GM23338 (cell line): ENCODE measurements around the gene FNDC3B. TPM values are rescaled to one million over a fixed set of nuclear protein-coding genes. Genes with fewer than 3 reads are reported as not detected.

Experiments used
- ATAC-seq: fragments of 200-7000 bp; cut with Tn5 transposase; 3 replicates; pipeline ENCODE4 v1.9.1; 2020
- DNase-seq: peaks from one replicate; pipeline ENCODE4 v3.0.0-alpha.2; 2015; ENCODE audit warnings: low spot score
- H2AFZ ChIP-seq: fragments of 200-600 bp; sonication (generic); 2 replicates; pipeline ENCODE4 v1.8.0; 2016; ENCODE audit warnings: antibody characterized with exemption, mild to moderate bottlenecking, moderate library complexity
- H3F3A ChIP-seq: fragments of 200-600 bp; sonication (generic); replicated peaks from 2 replicates; pipeline ENCODE4 v1.8.0; 2017; ENCODE audit warnings: antibody characterized with exemption, mixed run types, low read depth
- H3K27ac ChIP-seq: fragments of 200-600 bp; sonication (generic); 2 replicates; pipeline ENCODE4 v1.6.1; 2016; ENCODE audit warnings: low read depth
- H3K27me3 ChIP-seq: fragments of 200-600 bp; sonication (generic); 2 replicates; pipeline ENCODE4 v1.8.0; 2016; ENCODE audit warnings: mild to moderate bottlenecking, mixed run types, moderate library complexity; ENCODE audit not compliant: insufficient read depth
- H3K36me3 ChIP-seq: fragments of 200-600 bp; sonication (generic); 2 replicates; pipeline ENCODE4 v1.8.0; 2016; ENCODE audit warnings: mild to moderate bottlenecking; ENCODE audit not compliant: insufficient read depth
- H3K4me1 ChIP-seq: fragments of 200-600 bp; sonication (generic); 2 replicates; pipeline ENCODE4 v1.8.0; 2016; ENCODE audit warnings: mild to moderate bottlenecking, moderate library complexity; ENCODE audit not compliant: insufficient read depth
- H3K4me2 ChIP-seq: fragments of 200-600 bp; sonication (generic); 2 replicates; pipeline ENCODE4 v1.7.1; 2017; ENCODE audit warnings: mixed run types
- H3K4me3 ChIP-seq: fragments of 200-600 bp; sonication (generic); 2 replicates; pipeline ENCODE4 v1.6.1; 2016; ENCODE audit warnings: mixed run types
- H3K79me2 ChIP-seq: fragments of 200-600 bp; sonication (generic); replicated peaks from 2 replicates; pipeline ENCODE4 v1.8.0; 2017; ENCODE audit warnings: mild to moderate bottlenecking; ENCODE audit not compliant: insufficient read depth
- H3K9me2 ChIP-seq: fragments of 200-600 bp; sonication (generic); 2 replicates; pipeline ENCODE4 v1.8.0; 2017; ENCODE audit not compliant: insufficient read depth
- H4K20me1 ChIP-seq: fragments of 200-600 bp; sonication (generic); replicated peaks from 2 replicates; pipeline ENCODE4 v1.8.0; 2017; ENCODE audit warnings: mild to moderate bottlenecking; ENCODE audit not compliant: insufficient read depth
- H3K27ac Mint-ChIP-seq: 2 replicates; pipeline ENCODE4 v1.8.0; 2020; ENCODE audit warnings: inconsistent platforms, mild to moderate bottlenecking, moderate library complexity, mixed read lengths
- H3K27me3 Mint-ChIP-seq: 3 replicates; pipeline ENCODE4 v1.8.0; 2022; ENCODE audit warnings: low read depth, mild to moderate bottlenecking, moderate library complexity, mixed read lengths, inconsistent platforms; ENCODE audit not compliant: insufficient read depth, poor library complexity
- H3K36me3 Mint-ChIP-seq: 3 replicates; pipeline ENCODE4 v1.8.0; 2021; ENCODE audit warnings: low read depth, mild to moderate bottlenecking, inconsistent platforms, moderate library complexity, mixed read lengths
- H3K4me1 Mint-ChIP-seq: 3 replicates; pipeline ENCODE4 v1.8.0; 2020; ENCODE audit warnings: mild to moderate bottlenecking, inconsistent platforms, mixed read lengths
- H3K4me3 Mint-ChIP-seq: 3 replicates; pipeline ENCODE4 v1.8.0; 2021; ENCODE audit warnings: moderate library complexity, mild to moderate bottlenecking, inconsistent platforms, mixed read lengths
- H3K9me3 Mint-ChIP-seq: 3 replicates; pipeline ENCODE4 v1.8.0; 2020; ENCODE audit warnings: moderate library complexity, mild to moderate bottlenecking, inconsistent platforms, mixed read lengths
- CREB1 ChIP-seq: fragments of 250-450 bp; sonication (Bioruptor Pico); IDR thresholded peaks from 2 replicates; pipeline ENCODE4 v1.5.0; 2020; ENCODE audit warnings: low read depth, mild to moderate bottlenecking, moderate library complexity
- EZH2 ChIP-seq: fragments of 200-600 bp; sonication (generic); IDR thresholded peaks from one replicate; pipeline ENCODE4 v1.8.0; 2017; ENCODE audit warnings: antibody characterized with exemption, mild to moderate bottlenecking, low read depth; ENCODE audit not compliant: unreplicated experiment
- JUNB ChIP-seq: IDR thresholded peaks from one replicate; pipeline ENCODE4 v1.6.1; 2016; ENCODE audit warnings: antibody characterized with exemption; ENCODE audit not compliant: unreplicated experiment
- NANOG ChIP-seq: IDR thresholded peaks from 2 replicates; pipeline ENCODE4 v1.6.1; 2016; ENCODE audit warnings: antibody characterized with exemption, borderline replicate concordance
- POLR2AphosphoS5 ChIP-seq: IDR thresholded peaks from 2 replicates; pipeline ENCODE4 v1.6.1; 2016; ENCODE audit warnings: antibody characterized with exemption, low read depth
- ZNF114 ChIP-seq: fragments of 250-450 bp; sonication (Bioruptor Pico); IDR thresholded peaks from 2 replicates; pipeline ENCODE4 v1.5.0; 2020; ENCODE audit warnings: mild to moderate bottlenecking, moderate library complexity
- ZNF331 ChIP-seq: fragments of 250-450 bp; sonication (Bioruptor Pico); IDR thresholded peaks from 2 replicates; pipeline ENCODE4 v1.5.0; 2020; ENCODE audit warnings: low read depth, mild to moderate bottlenecking, moderate library complexity
- polyA plus RNA-seq: library from polyadenylated mRNA; unstranded; fragments of >200 nt; fragmentation: Nextera tagmentation; extraction: Ambion mirVana; gene quantifications from 2 replicates; pipeline ENCODE4 v1.2.1, GENCODE V29; 2016
- total RNA-seq: library from RNA; depleted of rRNA; stranded (reverse); fragments of >200 nt; shearing (Covaris generic); gene quantifications from 2 replicates; pipeline ENCODE4 v1.2.3, GENCODE V29; 2014
- TF ChIP-seq, protein P1 (sequence below): IDR thresholded peaks from 2 replicates; pipeline ENCODE4 v1.6.1; 2016; ENCODE audit warnings: antibody characterized with exemption
- TF ChIP-seq, protein P2 (sequence below): IDR thresholded peaks from one replicate; pipeline ENCODE4 v1.6.1; 2018; ENCODE audit warnings: antibody characterized with exemption; ENCODE audit not compliant: unreplicated experiment
- TF ChIP-seq, protein P3 (sequence below): fragments of 250-450 bp; sonication (Bioruptor Pico); IDR thresholded peaks from 2 replicates; pipeline ENCODE4 v1.5.0; 2020; ENCODE audit warnings: mild to moderate bottlenecking, moderate library complexity

The FNDC3B gene
- total and polyA plus RNA-seq, 2 experiments from 2014 or later: 19.1 to 55.4 TPM

DNA sequence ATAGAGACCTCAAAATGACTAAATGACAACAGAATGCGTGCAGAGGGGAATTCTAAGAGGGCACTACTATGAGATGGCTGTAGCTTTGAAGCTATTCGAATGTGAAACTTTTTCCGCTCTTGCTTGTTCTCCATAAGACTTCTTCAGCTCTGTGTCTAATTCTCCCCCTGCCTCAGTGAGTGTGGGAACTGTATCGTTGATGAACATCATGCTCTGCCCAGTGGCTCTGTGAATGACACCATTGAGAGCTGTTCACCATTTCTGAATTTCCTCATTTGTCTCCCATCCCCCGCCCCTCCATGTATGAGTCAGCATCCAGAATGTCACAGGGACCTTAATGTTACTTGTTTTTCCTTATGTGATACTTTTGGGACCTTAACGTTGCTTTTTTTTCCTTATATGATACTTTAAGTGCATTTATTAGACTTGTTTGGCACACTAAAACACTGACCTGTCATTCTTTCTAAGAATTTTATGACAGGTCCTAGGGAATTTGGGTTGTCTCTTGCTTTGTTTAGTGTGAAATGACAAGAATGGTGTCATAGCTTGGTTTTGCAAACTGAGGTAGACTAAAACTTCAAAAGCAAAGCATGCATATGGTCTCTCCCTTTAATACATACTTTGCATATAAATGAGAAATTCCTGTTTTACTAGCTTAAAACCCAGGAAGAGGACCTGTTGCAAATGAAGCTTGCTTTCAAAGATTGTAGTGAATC, 99.6 kb downstream of the FNDC3B start:
- H3K4me1 Mint-ChIP-seq: peaks cover 81% of the 10 kb centered on the region
- peak overlapping the region; percentile 83 for H3K27ac ChIP-seq

DNA sequence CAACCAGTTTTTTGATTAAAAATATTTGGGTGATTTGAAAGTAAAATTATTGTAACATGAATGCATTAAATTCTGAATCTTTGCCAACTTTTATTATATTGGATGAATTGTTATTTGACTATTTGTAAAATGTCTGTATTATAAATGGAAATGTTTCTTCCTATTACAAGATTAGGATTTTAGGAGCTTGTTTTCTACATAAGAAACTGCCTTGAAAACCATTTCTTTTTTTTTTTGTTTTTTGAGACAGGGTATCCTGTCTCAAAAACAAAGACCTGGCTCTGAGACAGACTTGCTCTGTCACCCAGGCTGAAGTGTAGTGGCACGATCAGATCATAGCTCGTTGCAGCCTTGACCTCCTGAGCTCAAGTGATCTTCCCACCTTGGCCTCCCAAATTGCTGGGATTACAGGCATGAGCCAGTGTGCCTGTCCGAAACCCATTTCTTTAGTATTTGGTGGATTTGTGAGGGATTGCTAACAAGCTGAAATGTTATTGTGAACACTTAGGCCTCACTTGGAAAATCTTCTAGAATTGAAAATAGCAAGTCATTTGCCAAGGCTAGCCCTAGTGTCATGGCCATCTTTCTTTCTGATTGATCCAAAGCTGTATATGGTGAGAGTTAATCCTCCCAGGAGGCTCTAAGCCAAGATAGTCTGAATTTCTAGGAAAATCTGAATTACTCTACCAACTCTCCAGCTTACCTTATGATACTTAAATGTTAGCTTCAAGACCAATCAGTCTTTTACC, 100.3 kb downstream of the FNDC3B start:
- Histone ChIP-seq H3K4me2 (peak overlapping the region; percentile 64), H3K27ac (peak overlapping the region; percentile 83), H3K4me3 (peak overlapping the region; percentile 27), H3K9me2 (no peaks in the 10 kb centered on the region), H2AFZ (no peak overlapping the region), H3K4me1 (peaks cover 91% of the 10 kb centered on the region), H3K36me3 (no peaks in the 10 kb centered on the region), H3K27me3 (no peaks in the 10 kb centered on the region), H3K79me2 (peaks cover 53% of the 10 kb centered on the region), H3F3A (peaks cover 7% of the 10 kb centered on the region; the same call in 1 of the 2 replicates), H4K20me1 (no peaks in the 10 kb centered on the region)
- peaks cover 3% of the 10 kb centered on the region for H3K27me3 Mint-ChIP-seq
- peak overlapping the region; percentile 98 for H3K27ac Mint-ChIP-seq
- DNase-seq (no peak), ATAC-seq (0 out of 3 replicates have a peak, but pooled peaks have one; percentile 9)
- no peaks in the 10 kb centered on the region for H3K9me3 Mint-ChIP-seq
- peaks cover 84% of the 10 kb centered on the region for H3K4me1 Mint-ChIP-seq
- peak overlapping the region; percentile 20; the same call in 1 of the 3 replicates for H3K4me3 Mint-ChIP-seq
- H3K36me3 Mint-ChIP-seq: peaks cover 28% of the 10 kb centered on the region; the same call in 2 of the 3 replicates
- TF ChIP-seq NANOG (no peak), ZNF114 (CRISPR knock-in tag) (no peak), JUNB (no peak), POLR2AphosphoS5 (no peak)
- TF ChIP-seq, protein P1, sequence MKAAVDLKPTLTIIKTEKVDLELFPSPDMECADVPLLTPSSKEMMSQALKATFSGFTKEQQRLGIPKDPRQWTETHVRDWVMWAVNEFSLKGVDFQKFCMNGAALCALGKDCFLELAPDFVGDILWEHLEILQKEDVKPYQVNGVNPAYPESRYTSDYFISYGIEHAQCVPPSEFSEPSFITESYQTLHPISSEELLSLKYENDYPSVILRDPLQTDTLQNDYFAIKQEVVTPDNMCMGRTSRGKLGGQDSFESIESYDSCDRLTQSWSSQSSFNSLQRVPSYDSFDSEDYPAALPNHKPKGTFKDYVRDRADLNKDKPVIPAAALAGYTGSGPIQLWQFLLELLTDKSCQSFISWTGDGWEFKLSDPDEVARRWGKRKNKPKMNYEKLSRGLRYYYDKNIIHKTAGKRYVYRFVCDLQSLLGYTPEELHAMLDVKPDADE: no peak
- TF ChIP-seq, protein P2, sequence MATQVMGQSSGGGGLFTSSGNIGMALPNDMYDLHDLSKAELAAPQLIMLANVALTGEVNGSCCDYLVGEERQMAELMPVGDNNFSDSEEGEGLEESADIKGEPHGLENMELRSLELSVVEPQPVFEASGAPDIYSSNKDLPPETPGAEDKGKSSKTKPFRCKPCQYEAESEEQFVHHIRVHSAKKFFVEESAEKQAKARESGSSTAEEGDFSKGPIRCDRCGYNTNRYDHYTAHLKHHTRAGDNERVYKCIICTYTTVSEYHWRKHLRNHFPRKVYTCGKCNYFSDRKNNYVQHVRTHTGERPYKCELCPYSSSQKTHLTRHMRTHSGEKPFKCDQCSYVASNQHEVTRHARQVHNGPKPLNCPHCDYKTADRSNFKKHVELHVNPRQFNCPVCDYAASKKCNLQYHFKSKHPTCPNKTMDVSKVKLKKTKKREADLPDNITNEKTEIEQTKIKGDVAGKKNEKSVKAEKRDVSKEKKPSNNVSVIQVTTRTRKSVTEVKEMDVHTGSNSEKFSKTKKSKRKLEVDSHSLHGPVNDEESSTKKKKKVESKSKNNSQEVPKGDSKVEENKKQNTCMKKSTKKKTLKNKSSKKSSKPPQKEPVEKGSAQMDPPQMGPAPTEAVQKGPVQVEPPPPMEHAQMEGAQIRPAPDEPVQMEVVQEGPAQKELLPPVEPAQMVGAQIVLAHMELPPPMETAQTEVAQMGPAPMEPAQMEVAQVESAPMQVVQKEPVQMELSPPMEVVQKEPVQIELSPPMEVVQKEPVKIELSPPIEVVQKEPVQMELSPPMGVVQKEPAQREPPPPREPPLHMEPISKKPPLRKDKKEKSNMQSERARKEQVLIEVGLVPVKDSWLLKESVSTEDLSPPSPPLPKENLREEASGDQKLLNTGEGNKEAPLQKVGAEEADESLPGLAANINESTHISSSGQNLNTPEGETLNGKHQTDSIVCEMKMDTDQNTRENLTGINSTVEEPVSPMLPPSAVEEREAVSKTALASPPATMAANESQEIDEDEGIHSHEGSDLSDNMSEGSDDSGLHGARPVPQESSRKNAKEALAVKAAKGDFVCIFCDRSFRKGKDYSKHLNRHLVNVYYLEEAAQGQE: no peak
- TF ChIP-seq, protein P3, sequence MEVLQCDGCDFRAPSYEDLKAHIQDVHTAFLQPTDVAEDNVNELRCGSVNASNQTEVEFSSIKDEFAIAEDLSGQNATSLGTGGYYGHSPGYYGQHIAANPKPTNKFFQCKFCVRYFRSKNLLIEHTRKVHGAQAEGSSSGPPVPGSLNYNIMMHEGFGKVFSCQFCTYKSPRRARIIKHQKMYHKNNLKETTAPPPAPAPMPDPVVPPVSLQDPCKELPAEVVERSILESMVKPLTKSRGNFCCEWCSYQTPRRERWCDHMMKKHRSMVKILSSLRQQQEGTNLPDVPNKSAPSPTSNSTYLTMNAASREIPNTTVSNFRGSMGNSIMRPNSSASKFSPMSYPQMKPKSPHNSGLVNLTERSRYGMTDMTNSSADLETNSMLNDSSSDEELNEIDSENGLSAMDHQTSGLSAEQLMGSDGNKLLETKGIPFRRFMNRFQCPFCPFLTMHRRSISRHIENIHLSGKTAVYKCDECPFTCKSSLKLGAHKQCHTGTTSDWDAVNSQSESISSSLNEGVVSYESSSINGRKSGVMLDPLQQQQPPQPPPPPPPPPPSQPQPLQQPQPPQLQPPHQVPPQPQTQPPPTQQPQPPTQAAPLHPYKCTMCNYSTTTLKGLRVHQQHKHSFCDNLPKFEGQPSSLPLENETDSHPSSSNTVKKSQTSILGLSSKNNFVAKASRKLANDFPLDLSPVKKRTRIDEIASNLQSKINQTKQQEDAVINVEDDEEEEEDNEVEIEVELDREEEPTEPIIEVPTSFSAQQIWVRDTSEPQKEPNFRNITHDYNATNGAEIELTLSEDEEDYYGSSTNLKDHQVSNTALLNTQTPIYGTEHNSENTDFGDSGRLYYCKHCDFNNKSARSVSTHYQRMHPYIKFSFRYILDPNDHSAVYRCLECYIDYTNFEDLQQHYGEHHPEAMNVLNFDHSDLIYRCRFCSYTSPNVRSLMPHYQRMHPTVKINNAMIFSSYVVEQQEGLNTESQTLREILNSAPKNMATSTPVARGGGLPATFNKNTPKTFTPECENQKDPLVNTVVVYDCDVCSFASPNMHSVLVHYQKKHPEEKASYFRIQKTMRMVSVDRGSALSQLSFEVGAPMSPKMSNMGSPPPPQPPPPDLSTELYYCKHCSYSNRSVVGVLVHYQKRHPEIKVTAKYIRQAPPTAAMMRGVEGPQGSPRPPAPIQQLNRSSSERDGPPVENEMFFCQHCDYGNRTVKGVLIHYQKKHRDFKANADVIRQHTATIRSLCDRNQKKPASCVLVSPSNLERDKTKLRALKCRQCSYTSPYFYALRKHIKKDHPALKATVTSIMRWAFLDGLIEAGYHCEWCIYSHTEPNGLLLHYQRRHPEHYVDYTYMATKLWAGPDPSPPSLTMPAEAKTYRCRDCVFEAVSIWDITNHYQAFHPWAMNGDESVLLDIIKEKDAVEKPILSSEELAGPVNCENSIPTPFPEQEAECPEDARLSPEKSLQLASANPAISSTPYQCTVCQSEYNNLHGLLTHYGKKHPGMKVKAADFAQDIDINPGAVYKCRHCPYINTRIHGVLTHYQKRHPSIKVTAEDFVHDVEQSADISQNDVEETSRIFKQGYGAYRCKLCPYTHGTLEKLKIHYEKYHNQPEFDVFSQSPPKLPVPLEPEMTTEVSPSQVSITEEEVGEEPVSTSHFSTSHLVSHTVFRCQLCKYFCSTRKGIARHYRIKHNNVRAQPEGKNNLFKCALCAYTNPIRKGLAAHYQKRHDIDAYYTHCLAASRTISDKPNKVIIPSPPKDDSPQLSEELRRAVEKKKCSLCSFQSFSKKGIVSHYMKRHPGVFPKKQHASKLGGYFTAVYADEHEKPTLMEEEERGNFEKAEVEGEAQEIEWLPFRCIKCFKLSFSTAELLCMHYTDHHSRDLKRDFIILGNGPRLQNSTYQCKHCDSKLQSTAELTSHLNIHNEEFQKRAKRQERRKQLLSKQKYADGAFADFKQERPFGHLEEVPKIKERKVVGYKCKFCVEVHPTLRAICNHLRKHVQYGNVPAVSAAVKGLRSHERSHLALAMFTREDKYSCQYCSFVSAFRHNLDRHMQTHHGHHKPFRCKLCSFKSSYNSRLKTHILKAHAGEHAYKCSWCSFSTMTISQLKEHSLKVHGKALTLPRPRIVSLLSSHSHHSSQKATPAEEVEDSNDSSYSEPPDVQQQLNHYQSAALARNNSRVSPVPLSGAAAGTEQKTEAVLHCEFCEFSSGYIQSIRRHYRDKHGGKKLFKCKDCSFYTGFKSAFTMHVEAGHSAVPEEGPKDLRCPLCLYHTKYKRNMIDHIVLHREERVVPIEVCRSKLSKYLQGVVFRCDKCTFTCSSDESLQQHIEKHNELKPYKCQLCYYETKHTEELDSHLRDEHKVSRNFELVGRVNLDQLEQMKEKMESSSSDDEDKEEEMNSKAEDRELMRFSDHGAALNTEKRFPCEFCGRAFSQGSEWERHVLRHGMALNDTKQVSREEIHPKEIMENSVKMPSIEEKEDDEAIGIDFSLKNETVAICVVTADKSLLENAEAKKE (CRISPR knock-in tag): no peak

More for the DNA sequence above, 99.6 kb downstream of the FNDC3B start:
- Mint-ChIP-seq H3K9me3 (no peaks in the 10 kb centered on the region), H3K4me3 (peak overlapping the region; percentile 43), H3K27me3 (peaks cover under 1% of the 10 kb centered on the region), H3K36me3 (peaks cover 27% of the 10 kb centered on the region; the same call in 2 of the 3 replicates), H3K27ac (peak overlapping the region; percentile 96)
- Histone ChIP-seq H2AFZ (no peak overlapping the region), H3K4me2 (peak overlapping the region; percentile 64), H3K27me3 (no peaks in the 10 kb centered on the region), H3F3A (peaks cover 7% of the 10 kb centered on the region; the same call in 1 of the 2 replicates), H3K4me3 (peak overlapping the region; percentile 27), H3K79me2 (peaks cover 47% of the 10 kb centered on the region), H4K20me1 (no peaks in the 10 kb centered on the region), H3K9me2 (no peaks in the 10 kb centered on the region), H3K4me1 (peaks cover 87% of the 10 kb centered on the region), H3K36me3 (no peaks in the 10 kb centered on the region)
- ATAC-seq (no peak; the same call in 2 of the 3 replicates), DNase-seq (no peak)
- no peak for TF ChIP-seq JUNB
- 0 out of 2 replicates have a peak, but pooled peaks have one; percentile 38 for TF ChIP-seq NANOG
- no peak for TF ChIP-seq CREB1
- no peak for TF ChIP-seq EZH2
- no peak for TF ChIP-seq ZNF331 (CRISPR knock-in tag)
